HepG2 (cell line): ENCODE measurements around the gene EMP2. TPM values are rescaled to one million over a fixed set of nuclear protein-coding genes. Genes with fewer than 3 reads are reported as not detected.

Experiments used
- AHDC1 ChIP-seq: sonication (generic); formaldehyde crosslinking; IDR thresholded peaks from 2 replicates; pipeline ENCODE4 v1.5.1; 2020; ENCODE audit warnings: mild to moderate bottlenecking, missing genetic modification reagents, borderline replicate concordance
- AHR ChIP-seq: IDR thresholded peaks from 2 replicates; pipeline ENCODE4 v1.6.1; 2018; ENCODE audit warnings: missing genetic modification reagents, missing compliant biosample characterization
- HOXA9 ChIP-seq: sonication (generic); formaldehyde crosslinking; IDR thresholded peaks from 2 replicates; pipeline ENCODE4 v1.8.1; 2022; ENCODE audit warnings: missing genetic modification reagents, mild to moderate bottlenecking, moderate library complexity, borderline replicate concordance
- KMT2A ChIP-seq: sonication (generic); formaldehyde crosslinking; IDR thresholded peaks from 2 replicates; pipeline ENCODE4 v1.4.0; 2020; ENCODE audit warnings: missing genetic modification reagents
- NR2F2 ChIP-seq: IDR thresholded peaks from 2 replicates; pipeline ENCODE4 v1.6.1; 2012; ENCODE audit warnings: low read depth, inconsistent platforms, borderline replicate concordance
- SMARCC2 ChIP-seq: fragments of 450-650 bp; IDR thresholded peaks from 2 replicates; pipeline ENCODE4 v1.6.1; 2017; ENCODE audit warnings: antibody characterized with exemption, mild to moderate bottlenecking
- ZNF567 ChIP-seq: sonication (generic); formaldehyde crosslinking; IDR thresholded peaks from 2 replicates; pipeline ENCODE4 v1.8.1; 2023; ENCODE audit warnings: mild to moderate bottlenecking, missing genetic modification reagents, borderline replicate concordance
- ZNF816 ChIP-seq: sonication (generic); formaldehyde crosslinking; IDR thresholded peaks from 2 replicates; pipeline ENCODE4 v1.8.0; 2022; ENCODE audit warnings: missing genetic modification reagents, mild to moderate bottlenecking, borderline replicate concordance
- polyA plus RNA-seq, 8 experiments: library from polyadenylated mRNA; depleted of rRNA in 3 of 8; stranded (reverse) in 7 of 8; unstranded in 1 of 8; fragments of >200 nt; fragmentation: Illumina TruSeq in 4 of 8; extraction: Trizol in 4 of 8; gene quantifications; 2 replicates each; pipeline versions ENCODE4 v1.2.1 to v1.2.3, GENCODE V29; 2011 to 2016; ENCODE audit warnings: low read depth in 4 of 8, missing spikeins in 1 of 8, mixed read lengths in 1 of 8; ENCODE audit not compliant: insufficient read depth in 1 of 8
- total RNA-seq, 5 experiments: library from RNA; depleted of rRNA; stranded (reverse); fragments of >200 nt; fragmentation: Illumina TruSeq; extraction: Trizol; gene quantifications; 2 replicates each; pipeline ENCODE4 v1.2.3, GENCODE V29; 2016; ENCODE audit warnings: low read depth in 1 of 5
- TF ChIP-seq, protein P1 (sequence below): sonication (generic); formaldehyde crosslinking; IDR thresholded peaks from 2 replicates; pipeline ENCODE4 v1.8.0; 2022; ENCODE audit warnings: mild to moderate bottlenecking, missing genetic modification reagents, moderate library complexity
- TF ChIP-seq, protein P2 (sequence below): sonication (generic); formaldehyde crosslinking; IDR thresholded peaks from 2 replicates; pipeline ENCODE4 v1.5.0; 2020; ENCODE audit warnings: mild to moderate bottlenecking, missing genetic modification reagents, moderate library complexity
- TF ChIP-seq, protein P3 (sequence below): sonication (generic); formaldehyde crosslinking; IDR thresholded peaks from 2 replicates; pipeline ENCODE4 v1.8.1; 2023; ENCODE audit warnings: mild to moderate bottlenecking, moderate library complexity, missing genetic modification reagents
- TF ChIP-seq, protein P4 (sequence below): sonication (generic); formaldehyde crosslinking; conservative IDR thresholded peaks from 2 replicates; pipeline ENCODE4 v1.8.0; 2022; ENCODE audit warnings: low read depth, missing genetic modification reagents
- TF ChIP-seq, protein P5 (sequence below): sonication (generic); formaldehyde crosslinking; conservative IDR thresholded peaks from 2 replicates; pipeline ENCODE4 v1.4.0; 2020; ENCODE audit warnings: missing genetic modification reagents

Gene EMP2
- total and polyA plus RNA-seq, 2 of the 13 experiments (the other 11 are each of a cell fraction or from before 2014, with no cell fraction given), result 24.6 to 91.2 TPM

GRCh38 chr16:10616756-10617640 is 36.6 kb upstream of the EMP2 start (continued):
- TF ChIP-seq AHDC1, result peak; percentile 70; the same call in 1 of the 2 replicates
- TF ChIP-seq, protein P1, sequence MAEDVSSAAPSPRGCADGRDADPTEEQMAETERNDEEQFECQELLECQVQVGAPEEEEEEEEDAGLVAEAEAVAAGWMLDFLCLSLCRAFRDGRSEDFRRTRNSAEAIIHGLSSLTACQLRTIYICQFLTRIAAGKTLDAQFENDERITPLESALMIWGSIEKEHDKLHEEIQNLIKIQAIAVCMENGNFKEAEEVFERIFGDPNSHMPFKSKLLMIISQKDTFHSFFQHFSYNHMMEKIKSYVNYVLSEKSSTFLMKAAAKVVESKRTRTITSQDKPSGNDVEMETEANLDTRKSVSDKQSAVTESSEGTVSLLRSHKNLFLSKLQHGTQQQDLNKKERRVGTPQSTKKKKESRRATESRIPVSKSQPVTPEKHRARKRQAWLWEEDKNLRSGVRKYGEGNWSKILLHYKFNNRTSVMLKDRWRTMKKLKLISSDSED (CRISPR knock-in tag), result no peak
- 0 out of 2 replicates have a peak, but pooled peaks have one; percentile 31 for TF ChIP-seq AHR (CRISPR knock-in tag)
- peak; percentile 83; the same call in 1 of the 2 replicates for TF ChIP-seq ZNF816
- TF ChIP-seq SMARCC2, result no peak
- TF ChIP-seq, protein P2, sequence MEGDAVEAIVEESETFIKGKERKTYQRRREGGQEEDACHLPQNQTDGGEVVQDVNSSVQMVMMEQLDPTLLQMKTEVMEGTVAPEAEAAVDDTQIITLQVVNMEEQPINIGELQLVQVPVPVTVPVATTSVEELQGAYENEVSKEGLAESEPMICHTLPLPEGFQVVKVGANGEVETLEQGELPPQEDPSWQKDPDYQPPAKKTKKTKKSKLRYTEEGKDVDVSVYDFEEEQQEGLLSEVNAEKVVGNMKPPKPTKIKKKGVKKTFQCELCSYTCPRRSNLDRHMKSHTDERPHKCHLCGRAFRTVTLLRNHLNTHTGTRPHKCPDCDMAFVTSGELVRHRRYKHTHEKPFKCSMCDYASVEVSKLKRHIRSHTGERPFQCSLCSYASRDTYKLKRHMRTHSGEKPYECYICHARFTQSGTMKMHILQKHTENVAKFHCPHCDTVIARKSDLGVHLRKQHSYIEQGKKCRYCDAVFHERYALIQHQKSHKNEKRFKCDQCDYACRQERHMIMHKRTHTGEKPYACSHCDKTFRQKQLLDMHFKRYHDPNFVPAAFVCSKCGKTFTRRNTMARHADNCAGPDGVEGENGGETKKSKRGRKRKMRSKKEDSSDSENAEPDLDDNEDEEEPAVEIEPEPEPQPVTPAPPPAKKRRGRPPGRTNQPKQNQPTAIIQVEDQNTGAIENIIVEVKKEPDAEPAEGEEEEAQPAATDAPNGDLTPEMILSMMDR (CRISPR knock-in tag), result peak; percentile 61
- TF ChIP-seq, protein P3, sequence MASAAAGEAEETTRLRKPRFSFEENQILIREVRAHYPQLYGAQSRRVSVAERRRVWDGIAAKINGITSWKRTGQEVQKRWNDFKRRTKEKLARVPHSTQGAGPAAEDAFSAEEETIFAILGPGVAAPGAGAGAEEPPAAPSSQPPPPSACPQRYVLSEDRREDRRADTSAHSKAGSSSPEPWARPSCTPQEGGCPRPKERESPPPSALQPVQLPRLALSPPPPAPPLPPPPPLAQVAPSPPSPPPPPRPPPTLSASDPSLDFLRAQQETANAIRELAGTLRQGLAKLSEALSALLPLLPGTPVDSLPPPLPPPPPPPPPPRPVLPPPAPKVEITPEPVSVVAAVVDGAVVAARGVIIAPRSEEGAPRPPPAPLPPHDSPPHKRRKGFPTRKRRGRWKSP (CRISPR knock-in tag), result peak; percentile 81; the same call in 1 of the 2 replicates
- no peak for TF ChIP-seq ZNF567 (CRISPR knock-in tag)
- no peak for TF ChIP-seq HOXA9 (CRISPR knock-in tag)
- TF ChIP-seq, protein P4, sequence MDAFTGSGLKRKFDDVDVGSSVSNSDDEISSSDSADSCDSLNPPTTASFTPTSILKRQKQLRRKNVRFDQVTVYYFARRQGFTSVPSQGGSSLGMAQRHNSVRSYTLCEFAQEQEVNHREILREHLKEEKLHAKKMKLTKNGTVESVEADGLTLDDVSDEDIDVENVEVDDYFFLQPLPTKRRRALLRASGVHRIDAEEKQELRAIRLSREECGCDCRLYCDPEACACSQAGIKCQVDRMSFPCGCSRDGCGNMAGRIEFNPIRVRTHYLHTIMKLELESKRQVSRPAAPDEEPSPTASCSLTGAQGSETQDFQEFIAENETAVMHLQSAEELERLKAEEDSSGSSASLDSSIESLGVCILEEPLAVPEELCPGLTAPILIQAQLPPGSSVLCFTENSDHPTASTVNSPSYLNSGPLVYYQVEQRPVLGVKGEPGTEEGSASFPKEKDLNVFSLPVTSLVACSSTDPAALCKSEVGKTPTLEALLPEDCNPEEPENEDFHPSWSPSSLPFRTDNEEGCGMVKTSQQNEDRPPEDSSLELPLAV (CRISPR knock-in tag), result no peak
- peak; percentile 16 for TF ChIP-seq NR2F2
- no peak for TF ChIP-seq KMT2A
- TF ChIP-seq, protein P5, sequence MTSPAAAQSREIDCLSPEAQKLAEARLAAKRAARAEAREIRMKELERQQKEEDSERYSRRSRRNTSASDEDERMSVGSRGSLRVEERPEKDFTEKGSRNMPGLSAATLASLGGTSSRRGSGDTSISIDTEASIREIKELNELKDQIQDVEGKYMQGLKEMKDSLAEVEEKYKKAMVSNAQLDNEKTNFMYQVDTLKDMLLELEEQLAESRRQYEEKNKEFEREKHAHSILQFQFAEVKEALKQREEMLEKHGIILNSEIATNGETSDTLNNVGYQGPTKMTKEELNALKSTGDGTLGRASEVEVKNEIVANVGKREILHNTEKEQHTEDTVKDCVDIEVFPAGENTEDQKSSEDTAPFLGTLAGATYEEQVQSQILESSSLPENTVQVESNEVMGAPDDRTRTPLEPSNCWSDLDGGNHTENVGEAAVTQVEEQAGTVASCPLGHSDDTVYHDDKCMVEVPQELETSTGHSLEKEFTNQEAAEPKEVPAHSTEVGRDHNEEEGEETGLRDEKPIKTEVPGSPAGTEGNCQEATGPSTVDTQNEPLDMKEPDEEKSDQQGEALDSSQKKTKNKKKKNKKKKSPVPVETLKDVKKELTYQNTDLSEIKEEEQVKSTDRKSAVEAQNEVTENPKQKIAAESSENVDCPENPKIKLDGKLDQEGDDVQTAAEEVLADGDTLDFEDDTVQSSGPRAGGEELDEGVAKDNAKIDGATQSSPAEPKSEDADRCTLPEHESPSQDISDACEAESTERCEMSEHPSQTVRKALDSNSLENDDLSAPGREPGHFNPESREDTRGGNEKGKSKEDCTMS, result no peak
